Endothelial cell (in vitro differentiated cells): ENCODE results near the gene OR2W3. TPM values are rescaled to one million over a fixed set of nuclear protein-coding genes. Genes with fewer than 3 reads are reported as not detected.
"Not testable (repeated sequence)": the region's sequence is repeated elsewhere in the genome, so short reads cannot be mapped to it uniquely, and the experiment has no call there.

Experiments used
- DNase-seq: peaks from one replicate; pipeline ENCODE4 v3.0.0; 2021; ENCODE audit warnings: low spot score
- H3K27ac Mint-ChIP-seq: one replicate; pipeline ENCODE4 v1.8.0; 2021; ENCODE audit warnings: mixed read lengths, inconsistent platforms; ENCODE audit not compliant: unreplicated experiment
- H3K27me3 Mint-ChIP-seq: one replicate; pipeline ENCODE4 v1.8.0; 2021; ENCODE audit warnings: mild to moderate bottlenecking, moderate library complexity, mixed read lengths, inconsistent platforms; ENCODE audit not compliant: unreplicated experiment
- H3K36me3 Mint-ChIP-seq: one replicate; pipeline ENCODE4 v1.8.0; 2021; ENCODE audit warnings: mild to moderate bottlenecking, low read depth, mixed read lengths, inconsistent platforms; ENCODE audit not compliant: unreplicated experiment
- H3K4me1 Mint-ChIP-seq: one replicate; pipeline ENCODE4 v1.8.0; 2021; ENCODE audit warnings: mild to moderate bottlenecking, mixed read lengths, inconsistent platforms; ENCODE audit not compliant: unreplicated experiment
- H3K4me3 Mint-ChIP-seq: one replicate; pipeline ENCODE4 v1.8.0; 2021; ENCODE audit warnings: mild to moderate bottlenecking, mixed read lengths, inconsistent platforms; ENCODE audit not compliant: unreplicated experiment
- H3K9me3 Mint-ChIP-seq: one replicate; pipeline ENCODE4 v1.8.0; 2021; ENCODE audit warnings: mixed read lengths, inconsistent platforms; ENCODE audit not compliant: unreplicated experiment
- CTCF ChIP-seq: fragments of 200-600 bp; sonication (generic); IDR thresholded peaks from one replicate; pipeline ENCODE4 v1.5.0; 2021; ENCODE audit warnings: antibody characterized with exemption; ENCODE audit not compliant: unreplicated experiment
- total RNA-seq: library from RNA; stranded (reverse); fragmentation: NEBNext Ultra II Directional; extraction: Animal tissue kit (Norgen Biotek cat#: 25700); gene quantifications from one replicate; pipeline ENCODE4 v1.2.1, GENCODE V29; 2021; ENCODE audit not compliant: unreplicated experiment

Gene OR2W3
- total RNA-seq, 1 donor from 2014 or later, result 0.87 TPM

GRCh38 chr1:247933989-247934388 lies 38.6 kb downstream of the OR2W3 start:
- Mint-ChIP-seq H3K36me3 (no peaks in the 10 kb centered on the region), H3K27ac (no peak overlapping the region), H3K9me3 (peaks cover 5% of the 10 kb centered on the region), H3K27me3 (peaks cover 4% of the 10 kb centered on the region), H3K4me3 (no peak overlapping the region), H3K4me1 (no peaks in the 10 kb centered on the region)
- no peak for TF ChIP-seq CTCF
- DNase-seq, result no peak

- no peak for TF ChIP-seq CTCF
- Mint-ChIP-seq H3K4me3 (peak overlapping the region; percentile 5), H3K27me3 (peaks cover 4% of the 10 kb centered on the region), H3K36me3 (no peaks in the 10 kb centered on the region), H3K9me3 (peaks cover 5% of the 10 kb centered on the region), H3K4me1 (no peaks in the 10 kb centered on the region), H3K27ac (no peak overlapping the region)
- DNase-seq, result no peak
These were observed 40.4 kb downstream of the OR2W3 start for GRCh38 chr1:247935781-247936180.

- H3K27me3 Mint-ChIP-seq, result peaks cover 4% of the 10 kb centered on the region
- no peak for TF ChIP-seq CTCF
- no peaks in the 10 kb centered on the region for H3K36me3 Mint-ChIP-seq
- no peak overlapping the region for H3K4me3 Mint-ChIP-seq
- H3K27ac Mint-ChIP-seq, result no peak overlapping the region
- no peak for DNase-seq
- peaks cover 5% of the 10 kb centered on the region for H3K9me3 Mint-ChIP-seq
- no peaks in the 10 kb centered on the region for H3K4me1 Mint-ChIP-seq
These were observed 41.0 kb downstream of the OR2W3 start for GRCh38 chr1:247936415-247936814.

GRCh38 chr1:247936965-247937734 lies 41.8 kb downstream of the OR2W3 start:
- peak; percentile 82 for DNase-seq
- peak; percentile 95 for TF ChIP-seq CTCF
- not testable (repeated sequence) for H3K4me3 Mint-ChIP-seq, H3K4me1 Mint-ChIP-seq, H3K27ac Mint-ChIP-seq, H3K9me3 Mint-ChIP-seq, H3K27me3 Mint-ChIP-seq, H3K36me3 Mint-ChIP-seq

GRCh38 chr1:247942624-247943023 lies 47.2 kb downstream of the OR2W3 start:
- TF ChIP-seq CTCF, result no peak
- H3K4me1 Mint-ChIP-seq, result no peaks in the 10 kb centered on the region

More at GRCh38 chr1:247942624-247943023, 47.2 kb downstream of the OR2W3 start:
- Mint-ChIP-seq H3K27me3 (no peaks in the 10 kb centered on the region), H3K27ac (no peak overlapping the region), H3K4me3 (no peak overlapping the region), H3K36me3 (no peaks in the 10 kb centered on the region), H3K9me3 (peaks cover 1% of the 10 kb centered on the region)
- no peak for DNase-seq
